Endothelial cell of umbilical vein (primary cell): ENCODE measurements around the gene PPM1L. TPM values are rescaled to one million over a fixed set of nuclear protein-coding genes. Genes with fewer than 3 reads are reported as not detected.

Experiments
- BruUV-seq: library from RNA; stranded (reverse); fragments of 400-500 nt; replicated peaks from 2 replicates; lab custom pipeline; 2021; lab: Mats Ljungman, UMichigan
- CTCF ChIA-PET: fragments of 300-600, 350-600 bp; sonication (Branson Sonifier 250); formaldehyde crosslinking; loops from one replicate; lab custom pipeline; 2021; ENCODE audit warnings: antibody characterized with exemption, inconsistent platforms; lab: Charles Lee
- POLR2A ChIA-PET: fragments of 300-600, 350-600 bp; sonication (Branson Sonifier 250); formaldehyde crosslinking; loops from one replicate; lab custom pipeline; 2021; ENCODE audit warnings: antibody characterized with exemption, inconsistent platforms; lab: Charles Lee
- DNase-seq: peaks from one replicate; pipeline ENCODE4 v3.0.0-alpha.2; 2011; ENCODE audit warnings: low read depth, low spot score
- FAIRE-seq: peaks from 2 replicates; lab custom pipeline; 2011; peaks lifted over from hg19 to GRCh38; lab: Jason Lieb, UNC
- H2AFZ ChIP-seq: 2 replicates; pipeline ENCODE4 v1.6.0; 2012; ENCODE audit warnings: low read depth, low read length, control low read depth, inconsistent platforms
- H3K27ac ChIP-seq: 2 replicates; pipeline ENCODE4 v1.5.1; 2011; ENCODE audit warnings: low read depth, mild to moderate bottlenecking, control low read depth, low read length, moderate library complexity; ENCODE audit not compliant: insufficient read depth
- H3K27me3 ChIP-seq, 2 experiments: 2 replicates each; pipeline versions ENCODE4 v1.6.0 to v1.6.1; 2011; ENCODE audit warnings: low read length in 2 of 2, mixed read lengths in 1 of 2; ENCODE audit not compliant: control insufficient read depth in 2 of 2, insufficient read depth in 2 of 2
- H3K36me3 ChIP-seq, 2 experiments: 2 replicates in 1 of 2; 3 replicates in 1 of 2; pipeline ENCODE4 v1.5.1; 2011; ENCODE audit warnings: low read length in 2 of 2, mild to moderate bottlenecking in 1 of 2, moderate library complexity in 1 of 2; ENCODE audit not compliant: control insufficient read depth in 2 of 2, insufficient read depth in 2 of 2; ENCODE audit errors: extremely low read depth in 1 of 2
- H3K4me1 ChIP-seq: 3 replicates; pipeline ENCODE4 v1.5.1; 2011; ENCODE audit warnings: mild to moderate bottlenecking, low read length; ENCODE audit not compliant: control insufficient read depth, insufficient read depth; ENCODE audit errors: extremely low read depth
- H3K4me2 ChIP-seq: 2 replicates; pipeline ENCODE4 v1.6.1; 2011; ENCODE audit warnings: low read length, control low read depth, mixed read lengths; ENCODE audit not compliant: insufficient read depth
- H3K4me3 ChIP-seq, 3 experiments: fragments of 200-600 bp in 1 of 3; sonication (generic), shearing (Covaris generic) in 1 of 3; replicated peaks in 1 of 3; 2 replicates each; pipeline ENCODE4 v1.5.1; 2011 to 2016; ENCODE audit warnings: control low read depth in 3 of 3, low read length in 3 of 3, mild to moderate bottlenecking in 2 of 3, inconsistent platforms in 1 of 3, low read depth in 1 of 3, moderate library complexity in 1 of 3; ENCODE audit not compliant: insufficient read depth in 1 of 3
- H3K79me2 ChIP-seq: 2 replicates; pipeline ENCODE4 v1.6.0; 2012; ENCODE audit warnings: low read length, inconsistent platforms; ENCODE audit not compliant: control insufficient read depth, insufficient read depth
- H3K9ac ChIP-seq: replicated peaks from 2 replicates; pipeline ENCODE3; 2011; ENCODE audit warnings: low read length, control low read depth; ENCODE audit not compliant: insufficient read depth; ENCODE audit errors: extremely low read depth
- H3K9me1 ChIP-seq: replicated peaks from 3 replicates; pipeline ENCODE4 v1.6.0; 2011; ENCODE audit warnings: mild to moderate bottlenecking, low read length; ENCODE audit not compliant: control insufficient read depth, insufficient read depth; ENCODE audit errors: extremely low read depth
- H3K9me3 ChIP-seq: replicated peaks from 2 replicates; pipeline ENCODE4 v1.5.1; 2012; ENCODE audit warnings: low read length, inconsistent platforms; ENCODE audit not compliant: control insufficient read depth, insufficient read depth
- H4K20me1 ChIP-seq: replicated peaks from 2 replicates; pipeline ENCODE3; 2011; ENCODE audit warnings: mild to moderate bottlenecking, low read length; ENCODE audit not compliant: control insufficient read depth, insufficient read depth; ENCODE audit errors: extremely low read depth
- EZH2 ChIP-seq: IDR thresholded peaks from 2 replicates; pipeline ENCODE4 v1.6.1; 2012; ENCODE audit warnings: borderline replicate concordance, low read depth, mild to moderate bottlenecking, moderate library complexity, low read length, inconsistent platforms; ENCODE audit not compliant: severe bottlenecking
- FOS ChIP-seq: IDR thresholded peaks from 2 replicates; pipeline ENCODE4 v1.6.1; 2011; ENCODE audit warnings: mild to moderate bottlenecking, low read length, moderate library complexity, borderline replicate concordance; ENCODE audit not compliant: insufficient read depth
- GATA2 ChIP-seq: IDR thresholded peaks from 2 replicates; pipeline ENCODE4 v1.7.0; 2011; ENCODE audit warnings: low read depth, mild to moderate bottlenecking, moderate library complexity, mixed read lengths, low read length; ENCODE audit not compliant: insufficient read length, insufficient read depth
- JUN ChIP-seq: IDR thresholded peaks from 2 replicates; pipeline ENCODE4 v1.6.1; 2011; ENCODE audit warnings: borderline replicate concordance, low read depth; ENCODE audit not compliant: insufficient read length, insufficient read depth
- MAX ChIP-seq: IDR thresholded peaks from 2 replicates; pipeline ENCODE4 v1.6.1; 2011; ENCODE audit not compliant: insufficient read depth, insufficient read length
- MYC ChIP-seq: IDR thresholded peaks from one replicate; pipeline ENCODE4 v1.6.1; 2011; ENCODE audit warnings: mild to moderate bottlenecking, low read depth, low read length
- POLR2A ChIP-seq: IDR thresholded peaks from 2 replicates; pipeline ENCODE4 v1.6.1; 2012; ENCODE audit warnings: low read depth, mild to moderate bottlenecking, control low read depth, low read length
- POLR2AphosphoS5 ChIP-seq: IDR thresholded peaks from 2 replicates; pipeline ENCODE4 v1.6.1; 2012; ENCODE audit warnings: low read depth, mild to moderate bottlenecking, control low read depth, low read length, moderate library complexity; ENCODE audit not compliant: insufficient read depth
- dilution Hi-C: fragments of 300-500 bp; cut with MboI; formaldehyde crosslinking; loops from one replicate; pipeline ENCODE4 v1.15.0; 2019; ENCODE audit warnings: low sequenced_read_pairs; ENCODE audit not compliant: extremely low pct_ligation_motif_present
- intact Hi-C: fragments of 100-400 bp; cut with micrococcal nuclease; formaldehyde crosslinking; loops from one replicate; pipeline ENCODE4 v1.10.0; 2022
- polyA plus RNA-seq, 4 experiments: library from polyadenylated mRNA; depleted of rRNA in 3 of 4; stranded (reverse) in 3 of 4; unstranded in 1 of 4; fragments of >200 nt; gene quantifications; 2 replicates each; pipeline versions ENCODE4 v1.2.1 to v1.2.3, GENCODE V29; 2011 to 2012; ENCODE audit warnings: missing spikeins in 1 of 4
- total RNA-seq: library from RNA; stranded (reverse); gene quantifications from 2 replicates; pipeline ENCODE4 v1.2.3, GENCODE V29; 2021
- TF ChIP-seq, protein P1 (sequence below), 2 donors: IDR thresholded peaks; 1 replicate in 1 of 2; 2 replicates in 1 of 2; pipeline ENCODE4 v1.5.1; 2011; ENCODE audit warnings: low read length in 2 of 2, mild to moderate bottlenecking in 2 of 2, moderate library complexity in 2 of 2, control low read depth in 1 of 2, inconsistent platforms in 1 of 2, low read depth in 1 of 2; ENCODE audit not compliant: insufficient read depth in 1 of 2; ENCODE audit errors: extremely low read depth in 1 of 2

PPM1L gene
- total and polyA plus RNA-seq, 2 donors (not counting 3 experiments of a cell fraction or from before 2014, with no cell fraction given): 0.63 to 2.9 TPM

DNA sequence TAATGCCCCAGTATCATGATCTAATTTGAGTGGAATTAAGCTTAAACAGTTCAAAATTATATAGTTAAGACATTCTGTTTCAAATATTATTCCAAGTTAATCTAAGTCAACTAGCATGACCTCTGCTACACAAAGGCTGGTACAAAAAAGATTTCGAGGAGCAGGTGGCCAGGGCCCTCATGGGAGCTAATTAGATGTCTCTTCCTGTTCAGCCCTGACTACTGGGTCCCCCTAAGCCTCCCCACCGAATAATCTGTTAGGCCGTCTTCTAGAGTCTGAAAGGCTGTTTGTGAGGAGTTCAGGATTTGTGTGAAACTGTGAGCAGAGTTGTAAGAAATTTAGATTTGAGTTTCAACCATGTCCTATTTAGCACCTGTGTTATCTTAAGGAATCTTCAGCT is 75.4 kb downstream of the PPM1L start:
- no peaks in the 10 kb centered on the region for H3K4me1 ChIP-seq
- no peak overlapping the region for H3K4me2 ChIP-seq
- dilution Hi-C loops (no loop called here), intact Hi-C loops (no loop called here)
- TF ChIP-seq FOS (no peak), MAX (no peak), EZH2 (no peak), MYC (no peak), POLR2AphosphoS5 (no peak), JUN (no peak), GATA2 (no peak), POLR2A (no peak)
- TF ChIP-seq, protein P1, sequence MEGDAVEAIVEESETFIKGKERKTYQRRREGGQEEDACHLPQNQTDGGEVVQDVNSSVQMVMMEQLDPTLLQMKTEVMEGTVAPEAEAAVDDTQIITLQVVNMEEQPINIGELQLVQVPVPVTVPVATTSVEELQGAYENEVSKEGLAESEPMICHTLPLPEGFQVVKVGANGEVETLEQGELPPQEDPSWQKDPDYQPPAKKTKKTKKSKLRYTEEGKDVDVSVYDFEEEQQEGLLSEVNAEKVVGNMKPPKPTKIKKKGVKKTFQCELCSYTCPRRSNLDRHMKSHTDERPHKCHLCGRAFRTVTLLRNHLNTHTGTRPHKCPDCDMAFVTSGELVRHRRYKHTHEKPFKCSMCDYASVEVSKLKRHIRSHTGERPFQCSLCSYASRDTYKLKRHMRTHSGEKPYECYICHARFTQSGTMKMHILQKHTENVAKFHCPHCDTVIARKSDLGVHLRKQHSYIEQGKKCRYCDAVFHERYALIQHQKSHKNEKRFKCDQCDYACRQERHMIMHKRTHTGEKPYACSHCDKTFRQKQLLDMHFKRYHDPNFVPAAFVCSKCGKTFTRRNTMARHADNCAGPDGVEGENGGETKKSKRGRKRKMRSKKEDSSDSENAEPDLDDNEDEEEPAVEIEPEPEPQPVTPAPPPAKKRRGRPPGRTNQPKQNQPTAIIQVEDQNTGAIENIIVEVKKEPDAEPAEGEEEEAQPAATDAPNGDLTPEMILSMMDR (IDR thresholded peaks at IDR 0.05; ENCODE audit: extremely low read depth in 1 of 2, insufficient read depth in 1 of 2, low read depth in 1 of 2, low read length in 2 of 2): no peak
- no peak overlapping the region for H3K27ac ChIP-seq
- no peak overlapping the region for H2AFZ ChIP-seq
- DNase-seq (no peak), FAIRE-seq (no peak)
- BruUV-seq: no TSS peak
- no peaks in the 10 kb centered on the region for H4K20me1 ChIP-seq
- H3K79me2 ChIP-seq: no peaks in the 10 kb centered on the region
- H3K36me3 ChIP-seq: no peaks in the 10 kb centered on the region
- H3K27me3 ChIP-seq: no peaks in the 10 kb centered on the region
- no peaks in the 10 kb centered on the region for H3K9me1 ChIP-seq
- H3K9me3 ChIP-seq: no peaks in the 10 kb centered on the region
- ChIA-PET CTCF (no interaction called here), POLR2A (no interaction called here)
- H3K4me3 ChIP-seq: no peak overlapping the region
- no peak overlapping the region for H3K9ac ChIP-seq
